ENCODE measurements around the gene SYT2. TPM values are rescaled to one million over a fixed set of nuclear protein-coding genes. Genes with fewer than 3 reads are reported as not detected.
"Not testable (repeated sequence)": the region's sequence is repeated elsewhere in the genome, so short reads cannot be mapped to it uniquely, and the experiment has no call there.

SYT2 gene
- total RNA-seq, 1 donor from 2014 or later, result not detected

DNA sequence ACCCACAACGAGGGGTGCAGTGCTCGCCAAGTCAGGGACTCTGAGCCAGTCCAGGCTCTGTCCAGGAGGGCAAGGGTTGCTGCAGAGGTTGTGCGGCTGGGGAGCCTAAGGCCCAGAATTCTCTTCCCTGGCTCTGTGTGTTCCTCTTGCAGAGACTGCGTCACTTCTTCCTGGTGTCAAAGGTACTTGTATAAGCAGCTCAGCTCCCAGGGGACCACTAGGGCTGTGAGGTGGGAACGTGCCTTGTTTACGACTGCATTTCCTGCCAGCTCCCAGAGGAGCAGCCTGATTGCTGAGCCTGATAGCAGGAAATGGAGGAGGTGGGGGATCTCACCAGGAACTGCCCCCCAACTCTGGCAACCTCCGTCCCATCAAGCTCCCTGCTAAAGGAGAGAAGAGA, 83.2 kb downstream of the SYT2 start:
- ATAC-seq, result peak; percentile 20

DNA sequence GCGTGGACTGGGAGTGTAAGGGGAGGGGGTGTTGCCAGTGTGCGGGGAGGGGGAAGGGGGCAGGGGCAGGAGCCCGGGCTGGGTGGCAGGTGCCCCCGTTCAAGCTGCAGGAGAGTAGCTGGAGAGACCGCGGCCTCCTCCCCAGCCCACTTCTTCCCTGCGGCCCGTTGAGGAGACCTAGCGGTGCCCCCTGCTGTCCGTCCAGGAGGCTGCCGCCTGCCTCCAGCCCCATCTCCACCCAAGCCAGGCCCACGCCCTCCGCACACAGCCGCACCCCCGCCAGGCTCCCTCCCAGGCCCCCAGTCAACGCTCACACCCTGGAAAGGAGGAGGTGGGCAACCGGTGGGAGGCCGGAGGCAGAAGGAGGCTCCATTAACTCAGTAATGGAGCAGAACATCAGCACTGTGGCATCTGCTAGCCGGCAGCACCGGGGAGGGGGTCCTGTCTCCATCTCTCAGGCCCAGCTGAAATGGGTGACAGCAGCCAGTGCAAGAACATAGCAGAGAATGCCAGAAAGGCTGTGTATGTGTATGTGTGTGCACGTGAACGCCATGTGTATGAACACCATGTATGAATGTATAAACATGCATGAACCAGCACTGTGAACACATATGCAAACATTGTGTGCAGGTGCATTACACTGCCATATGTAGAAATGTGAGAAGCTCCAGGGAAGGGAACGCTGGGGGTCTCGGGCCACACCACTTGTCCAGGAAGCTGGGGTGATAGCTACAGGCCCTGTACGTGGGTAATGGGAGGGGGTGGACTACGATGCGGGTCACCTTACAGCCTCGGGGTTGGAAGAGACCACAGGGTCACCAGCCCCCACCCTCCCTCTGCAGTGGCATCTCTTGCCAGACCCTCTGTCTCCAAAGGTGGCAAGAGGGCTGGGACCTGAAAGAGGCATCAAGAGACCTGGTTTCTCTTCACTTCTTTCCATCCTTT, 84.6 kb downstream of the SYT2 start:
- peak; percentile 89 for ATAC-seq
- peak; percentile 56 for DNase-seq (ENCODE audit: low spot score)

More for the DNA sequence above, 83.2 kb downstream of the SYT2 start:
- DNase-seq (ENCODE audit: low spot score), result not testable (repeated sequence)

DNA sequence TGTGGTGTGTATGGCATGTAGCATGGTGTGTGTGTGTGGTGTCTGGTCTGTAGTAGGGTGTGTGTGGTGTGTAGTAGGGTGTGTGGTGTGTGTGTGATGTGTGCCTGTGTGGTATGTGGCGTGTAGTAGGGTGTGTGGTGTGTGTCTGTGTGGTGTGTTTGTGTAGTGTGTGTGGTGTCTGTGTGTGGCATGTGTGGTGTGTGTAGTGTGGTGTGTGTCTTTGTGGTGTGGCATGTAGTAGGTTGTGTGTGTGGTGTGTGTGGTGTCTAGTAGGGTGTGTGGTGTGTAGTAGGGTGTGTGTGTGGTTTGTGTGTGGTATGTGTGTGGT, 85.5 kb downstream of the SYT2 start:
- peak; percentile 11 for ATAC-seq
- DNase-seq (ENCODE audit: low spot score), result no peak

DNA sequence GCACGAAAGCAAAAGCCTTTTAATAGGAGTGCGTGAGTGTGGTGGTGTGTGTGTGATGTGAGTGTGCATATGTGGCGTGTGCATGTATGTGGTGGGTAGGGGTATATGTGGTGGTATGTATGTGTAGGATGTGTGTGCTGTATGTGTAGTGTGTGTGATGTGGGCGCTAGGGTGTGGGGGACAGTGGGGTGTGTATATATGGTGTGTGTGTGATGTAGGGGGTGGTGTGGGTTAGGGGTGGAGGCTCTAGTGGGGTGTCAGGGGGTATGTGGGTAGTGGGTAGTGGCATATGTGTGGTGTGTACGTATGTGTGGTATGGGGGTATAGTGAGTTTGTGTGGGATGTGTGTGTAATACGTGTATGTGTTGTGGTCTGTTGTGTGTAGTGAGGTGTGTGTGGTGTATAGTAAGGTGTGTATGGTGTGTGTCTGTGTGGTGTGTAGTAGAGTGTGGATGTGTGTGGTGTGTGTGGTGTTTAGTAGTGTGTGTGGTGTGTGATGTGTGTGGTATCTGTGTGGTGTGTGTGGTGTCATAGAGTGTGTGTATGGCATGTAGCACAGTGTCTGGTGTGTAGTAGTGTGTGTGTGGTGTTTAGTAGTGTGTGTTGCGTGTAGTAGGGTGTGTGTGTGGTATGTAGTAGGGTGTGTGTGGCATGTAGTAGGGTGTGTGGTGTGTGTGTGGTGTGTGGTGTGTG, 86.0 kb downstream of the SYT2 start:
- no peak for ATAC-seq
- no peak for DNase-seq (ENCODE audit: low spot score)

DNA sequence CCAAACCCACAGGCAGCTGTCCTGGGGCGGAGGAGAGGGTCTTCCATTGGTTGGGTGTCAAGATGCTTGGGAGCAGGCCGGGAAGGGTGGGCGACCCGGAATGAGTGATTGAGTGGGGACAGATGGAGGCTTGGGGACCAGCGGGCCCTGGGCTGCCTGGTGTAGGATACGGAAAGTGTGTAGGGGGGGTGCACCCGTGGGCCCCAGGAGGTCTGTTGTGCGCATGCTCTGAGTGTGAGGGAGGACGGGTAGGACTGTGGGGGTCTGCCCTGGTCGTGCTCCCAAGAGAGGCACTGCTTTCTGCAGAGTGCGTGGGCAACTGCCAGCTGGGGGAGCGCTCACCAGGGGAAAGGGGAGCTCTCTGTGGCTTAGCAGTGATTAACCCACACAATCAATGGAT, 86.8 kb downstream of the SYT2 start:
- not testable (repeated sequence) for DNase-seq (ENCODE audit: low spot score); ATAC-seq

DNA sequence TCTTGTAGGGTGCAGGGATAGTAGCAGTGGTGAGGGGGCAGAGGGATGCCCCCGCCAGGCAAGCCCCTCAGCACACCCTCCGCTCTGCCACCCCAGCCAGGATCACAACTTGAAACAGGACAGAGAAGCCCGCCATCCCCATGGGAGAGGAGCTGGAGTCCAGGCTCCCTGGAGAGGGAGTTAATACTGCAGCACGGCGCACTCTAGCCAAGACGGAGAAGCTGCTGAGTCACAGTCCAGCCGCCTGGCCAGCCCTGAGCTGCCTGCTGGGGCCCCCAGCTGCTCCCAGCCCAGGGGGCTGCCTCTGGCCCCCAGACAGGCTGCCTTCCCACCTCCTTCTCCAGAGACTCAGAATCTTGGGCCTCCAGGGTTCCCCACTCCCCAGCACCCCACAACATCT, 87.2 kb downstream of the SYT2 start:
- no peak for DNase-seq (ENCODE audit: low spot score)
- ATAC-seq, result peak; percentile 4

GRCh38 chr1:202622388-202622787, 87.9 kb downstream of the SYT2 start:
- ATAC-seq, result no peak
- DNase-seq (ENCODE audit: low spot score), result no peak

- ATAC-seq (no peak), DNase-seq (ENCODE audit: low spot score) (no peak)
These were observed 88.8 kb downstream of the SYT2 start for GRCh38 chr1:202621446-202621845.

DNA sequence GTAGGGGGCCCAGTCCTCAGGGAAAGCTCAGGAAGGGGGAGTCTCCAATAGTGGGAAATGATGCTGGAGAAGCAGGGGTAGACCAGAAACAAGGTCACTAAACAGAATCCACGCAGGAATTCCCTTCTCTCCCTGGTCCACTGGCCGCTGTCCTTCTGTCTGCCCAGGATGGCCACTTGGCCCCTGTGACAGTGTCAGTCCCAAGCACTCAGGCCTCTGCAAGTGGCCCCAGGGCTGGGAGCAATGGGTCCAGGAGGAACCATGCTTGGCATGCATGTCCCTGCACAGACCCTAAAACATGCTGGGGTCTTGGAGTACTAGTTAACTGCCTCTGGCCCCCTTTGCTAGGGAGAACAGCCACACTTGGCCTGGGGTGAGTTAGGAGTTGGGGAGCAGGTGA, 90.2 kb downstream of the SYT2 start:
- not testable (repeated sequence) for DNase-seq (ENCODE audit: low spot score)

DNA sequence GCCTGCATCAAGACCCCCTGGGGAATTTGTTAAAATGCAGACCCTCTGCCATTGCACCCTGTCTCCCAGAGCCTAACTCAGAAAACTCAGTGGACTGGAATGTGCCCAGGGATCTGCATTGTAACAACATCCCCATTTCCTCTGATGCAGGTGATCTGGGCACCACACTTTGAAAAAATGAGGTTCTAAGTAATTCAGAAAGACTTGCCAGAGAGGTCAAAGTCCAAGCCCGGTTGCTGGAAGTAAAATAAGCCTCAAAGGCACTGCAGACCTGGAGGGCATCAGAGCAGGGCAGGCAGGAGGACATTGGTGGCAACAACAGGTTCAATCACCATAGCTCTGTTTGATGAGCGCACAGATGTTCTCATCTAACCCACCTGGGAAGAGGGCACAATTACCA, 90.7 kb downstream of the SYT2 start:
- DNase-seq (ENCODE audit: low spot score), result no peak
- ATAC-seq, result peak; percentile 55

More for the DNA sequence above, 90.2 kb downstream of the SYT2 start:
- ATAC-seq, result not testable (repeated sequence)

GRCh38 chr1:202619012-202619411, 91.2 kb downstream of the SYT2 start:
- DNase-seq (ENCODE audit: low spot score); ATAC-seq: not testable (repeated sequence)

GRCh38 chr1:202616355-202616915, 93.8 kb downstream of the SYT2 start:
- DNase-seq (ENCODE audit: low spot score), result no peak

DNA sequence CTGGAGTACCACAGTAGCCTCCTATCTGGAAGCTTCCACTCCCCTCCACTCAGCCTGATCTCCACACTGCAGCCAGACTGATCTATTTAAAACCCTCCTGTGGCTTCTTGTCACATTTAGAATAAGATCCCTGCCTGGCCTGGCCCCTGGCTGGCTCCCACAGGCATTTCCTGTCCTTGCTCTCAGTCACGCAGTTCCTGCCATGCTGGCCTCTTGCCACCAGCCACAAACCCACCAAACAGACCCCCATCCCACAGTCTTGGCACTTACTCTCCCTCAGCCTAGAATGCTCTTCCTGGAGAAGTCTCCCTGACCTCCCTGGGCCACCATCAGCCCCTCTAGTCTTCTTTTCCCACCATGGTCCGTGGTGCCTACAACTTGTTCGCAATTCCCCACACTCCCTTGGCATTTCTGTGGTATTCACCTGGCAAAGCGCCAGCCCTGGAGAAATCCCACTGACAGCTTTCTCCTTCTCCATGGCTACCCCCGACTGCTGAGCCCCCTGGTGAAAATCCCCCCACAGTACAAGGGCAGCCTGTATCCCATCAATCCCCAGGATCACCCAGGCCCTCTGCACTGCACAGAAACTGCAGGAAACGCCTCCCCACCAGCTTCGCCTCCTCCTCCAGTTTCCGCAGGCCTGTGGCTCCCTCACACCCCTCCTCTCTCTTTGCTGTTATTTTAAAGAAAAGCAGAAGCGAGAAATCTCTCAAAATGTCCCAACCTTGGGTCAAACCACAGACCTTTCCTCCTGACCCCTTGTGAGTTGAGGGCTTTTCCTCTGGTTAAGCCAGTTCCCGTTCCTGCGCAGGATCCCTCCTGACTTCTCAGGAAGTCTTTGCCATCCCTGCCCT, 94.5 kb downstream of the SYT2 start:
- peak; percentile 46 for ATAC-seq
- no peak for DNase-seq (ENCODE audit: low spot score)

More at GRCh38 chr1:202616355-202616915, 93.8 kb downstream of the SYT2 start:
- no peak for ATAC-seq

GRCh38 chr1:202615208-202615500, 95.1 kb downstream of the SYT2 start:
- DNase-seq (ENCODE audit: low spot score); ATAC-seq: not testable (repeated sequence)

DNA sequence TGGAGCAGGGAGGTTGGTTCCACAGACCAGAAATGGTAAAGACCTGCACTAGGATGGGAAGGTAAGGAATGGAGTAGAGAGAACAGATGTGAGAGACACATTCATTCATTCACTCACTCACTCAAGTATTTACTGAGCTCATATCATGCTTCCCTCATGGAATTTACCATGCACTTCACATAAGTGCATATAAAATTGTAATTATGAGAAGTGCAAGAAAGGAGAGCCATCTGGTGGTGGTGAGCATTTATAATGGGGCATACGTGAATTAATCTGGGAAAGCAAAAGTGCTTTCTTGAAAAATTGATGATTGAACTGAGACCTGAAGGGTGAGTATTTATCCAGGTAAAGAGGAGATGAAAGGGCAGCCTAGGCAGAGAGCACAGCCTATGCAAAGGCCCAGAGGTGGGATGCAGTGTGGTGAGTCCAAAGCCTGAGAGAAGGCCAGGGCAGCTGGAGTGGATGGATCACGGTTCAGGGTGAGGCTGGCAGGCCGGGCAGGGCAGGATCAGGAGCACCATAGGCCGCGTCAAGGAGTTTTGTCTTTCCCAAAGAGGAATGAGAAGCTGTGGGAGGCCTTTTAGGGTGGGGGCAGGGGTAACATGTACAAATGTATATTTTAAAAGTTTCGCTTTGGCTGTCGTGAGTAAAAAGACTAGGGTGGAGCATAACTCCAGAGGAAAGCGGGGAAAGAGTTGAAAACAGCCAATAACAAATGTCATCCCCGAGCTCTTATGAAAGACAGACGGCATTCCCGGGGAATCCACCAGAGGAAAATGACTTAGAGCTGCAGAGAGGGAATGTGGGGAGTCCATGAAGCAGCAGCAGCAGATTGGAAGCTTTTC, 95.7 kb downstream of the SYT2 start:
- not testable (repeated sequence) for ATAC-seq

GRCh38 chr1:202613571-202613970, 96.7 kb downstream of the SYT2 start:
- DNase-seq (ENCODE audit: low spot score) (no peak), ATAC-seq (no peak)

More for the DNA sequence above, 95.7 kb downstream of the SYT2 start:
- DNase-seq (ENCODE audit: low spot score), result not testable (repeated sequence)

GRCh38 chr1:202612036-202612435, 98.2 kb downstream of the SYT2 start:
- ATAC-seq; DNase-seq (ENCODE audit: low spot score): not testable (repeated sequence)

DNA sequence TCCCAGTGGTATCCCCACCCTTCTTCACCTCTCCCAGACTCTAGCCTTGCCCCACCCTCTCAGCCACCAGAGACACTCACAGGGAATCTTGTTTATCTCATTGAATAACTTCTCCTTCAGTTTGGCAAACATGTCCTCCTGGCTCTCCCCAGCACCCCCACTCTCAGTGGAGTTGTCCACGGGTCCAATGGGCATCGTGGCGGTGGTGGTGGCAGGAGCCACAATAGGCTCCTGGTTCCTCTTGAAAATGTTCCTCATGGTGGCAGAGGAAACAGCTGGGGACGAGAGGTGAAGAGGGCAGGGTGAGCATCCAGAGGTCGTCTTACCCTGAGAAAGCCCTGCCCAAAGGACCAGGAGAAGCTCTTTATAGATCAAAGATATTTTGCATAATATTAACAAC, 104.7 kb downstream of the SYT2 start:
- ATAC-seq, result no peak

GRCh38 chr1:202603435-202603834, 106.8 kb downstream of the SYT2 start:
- no peak for ATAC-seq
- no peak for DNase-seq (ENCODE audit: low spot score)

More for the DNA sequence above, 104.7 kb downstream of the SYT2 start:
- no peak for DNase-seq (ENCODE audit: low spot score)
